Measurements from ENCODE around the gene FBXO3. TPM values are rescaled to one million over a fixed set of nuclear protein-coding genes. Genes with fewer than 3 reads are reported as not detected.

The FBXO3 gene
- total and polyA plus RNA-seq, 9 of the 15 experiments (the other 6 are each of a cell fraction or from before 2014, with no cell fraction given), result 11.6 to 59.3 (median 29.2) TPM

- CTCF ChIA-PET (ENCODE audit: low intra/inter-chr PET ratio), result no interaction called here
- Histone ChIP-seq H3K27me3 (ENCODE audit: control insufficient read depth in 2 of 2, insufficient read depth in 2 of 2, low read length in 2 of 2) (peaks cover 22 to 23% of the 10 kb centered on the region in 2 experiments), H3K4me3 (no peak overlapping the region), H3K79me2 (ENCODE audit: control insufficient read depth, insufficient read depth, low read length) (no peaks in the 10 kb centered on the region), H3K9me3 (replicated peaks; ENCODE audit: control insufficient read depth, insufficient read depth, low read depth, low read length) (no peaks in the 10 kb centered on the region), H4K20me1 (replicated peaks; ENCODE audit: control insufficient read depth, insufficient read depth, low read length) (no peaks in the 10 kb centered on the region), H3K9ac (ENCODE audit: insufficient read depth in 1 of 2, low read depth in 2 of 2, low read length in 2 of 2) (no peak overlapping the region), H3K4me2 (ENCODE audit: insufficient read depth, low read length) (no peak overlapping the region), H3K4me1 (replicated peaks in 1 of 2; ENCODE audit: control insufficient read depth in 2 of 2, insufficient read depth in 2 of 2, low read length in 2 of 2) (no peaks in the 10 kb centered on the region; a peak in 2 of 5 replicates), H3K27ac (ENCODE audit: extremely low read depth, low read depth, low read length) (no peak overlapping the region), H2AFZ (ENCODE audit: low read depth, low read length) (no peak overlapping the region), H3K9me1 (ENCODE audit: control insufficient read depth, insufficient read depth, low read length) (no peaks in the 10 kb centered on the region), H3K36me3 (ENCODE audit: control insufficient read depth, insufficient read depth, low read length) (no peaks in the 10 kb centered on the region)
- DNase-seq (ENCODE audit: extremely low read depth in 1 of 4, low spot score in 3 of 4), result no peak
- intact Hi-C loops (cut with micrococcal nuclease), result loop anchor here (10.0 kb wide), 1 partner anchor 373 kb away; no protein-coding TSS in a partner anchor
- FAIRE-seq, result no peak
- no TSS peak for BruUV-seq (replicated peaks)
- POLR2A ChIA-PET, result interaction anchor here (0.6 to 1.2 kb wide), 3 partner anchors 9 to 789 kb away, joined by 3 to 4 read pairs (median 3); no protein-coding TSS in a partner anchor
- 9% methylated on average over 7 of the region's 7 CpGs for WGBS (ENCODE audit: insufficient coverage, low coverage, missing lambda C conversion rate)
- no peak for ATAC-seq
- peak; percentile 35; the same call in 1 of the 2 replicates for TF ChIP-seq RNF2 (IDR thresholded peaks at IDR 0.05)
- peak; percentile 98 for TF ChIP-seq CBX2 (IDR thresholded peaks at IDR 0.05; ENCODE audit: insufficient read depth, low read length, poor library complexity, severe bottlenecking)
- TF ChIP-seq CBX8 (IDR thresholded peaks at IDR 0.05; ENCODE audit: borderline replicate concordance, extremely low read depth, low read depth, low read length, poor library complexity, severe bottlenecking), result peak; percentile 22
- TF ChIP-seq CREBBP (IDR thresholded peaks at IDR 0.05; ENCODE audit: low read depth, low read length), result no peak
- in situ Hi-C loops (cut with MboI), result loop anchor here (25.0 kb wide), 1 partner anchor 685 kb away; no protein-coding TSS in a partner anchor
These were observed 27.5 kb upstream of the FBXO3 start for GRCh38 chr11:33801821-33802193.

GRCh38 chr11:33797879-33798278 is 23.6 kb upstream of the FBXO3 start:
- no peak for ATAC-seq
- no peak overlapping the region for H3K9ac ChIP-seq (ENCODE audit: insufficient read depth in 1 of 2, low read depth in 2 of 2, low read length in 2 of 2)
- no peaks in the 10 kb centered on the region; a peak in 2 of 5 replicates for H3K4me1 ChIP-seq (replicated peaks in 1 of 2; ENCODE audit: control insufficient read depth in 2 of 2, insufficient read depth in 2 of 2, low read length in 2 of 2)
- BruUV-seq (replicated peaks), result no TSS peak
- no peak overlapping the region for H2AFZ ChIP-seq (ENCODE audit: low read depth, low read length)
- H3K36me3 ChIP-seq (ENCODE audit: control insufficient read depth, insufficient read depth, low read length), result no peaks in the 10 kb centered on the region
- peaks cover 16 to 17% of the 10 kb centered on the region in 2 experiments for H3K27me3 ChIP-seq (ENCODE audit: control insufficient read depth in 2 of 2, insufficient read depth in 2 of 2, low read length in 2 of 2)
- no peaks in the 10 kb centered on the region for H4K20me1 ChIP-seq (replicated peaks; ENCODE audit: control insufficient read depth, insufficient read depth, low read length)
- H3K27ac ChIP-seq (ENCODE audit: extremely low read depth, low read depth, low read length), result no peak overlapping the region
- no peak for DNase-seq (ENCODE audit: extremely low read depth in 1 of 4, low spot score in 3 of 4)
- no peak overlapping the region for H3K4me2 ChIP-seq (ENCODE audit: insufficient read depth, low read length)
- WGBS (ENCODE audit: insufficient coverage, low coverage, missing lambda C conversion rate), result 0% methylated on average over 3 of the region's 3 CpGs
- no peaks in the 10 kb centered on the region for H3K9me3 ChIP-seq (replicated peaks; ENCODE audit: control insufficient read depth, insufficient read depth, low read depth, low read length)
- intact Hi-C loops (cut with micrococcal nuclease), result no loop called here
- TF ChIP-seq NCOA4 (IDR thresholded peaks at IDR 0.05; ENCODE audit: partially characterized antibody) (no peak), CBX2 (IDR thresholded peaks at IDR 0.05; ENCODE audit: insufficient read depth, low read length, poor library complexity, severe bottlenecking) (peak; percentile 70), SP1 (CRISPR knock-in tag; IDR thresholded peaks at IDR 0.05) (no peak), KHSRP (IDR thresholded peaks at IDR 0.05) (no peak), SIRT6 (IDR thresholded peaks at IDR 0.05; ENCODE audit: low read depth, low read length) (no peak), CBX8 (IDR thresholded peaks at IDR 0.05; ENCODE audit: borderline replicate concordance, extremely low read depth, low read depth, low read length, poor library complexity, severe bottlenecking) (peak; percentile 68), NCOR1 (IDR thresholded peaks at IDR 0.05) (no peak), ZNF75A (CRISPR knock-in tag; IDR thresholded peaks at IDR 0.05) (no peak), NFXL1 (CRISPR knock-in tag; IDR thresholded peaks at IDR 0.05) (no peak)
- TF ChIP-seq, protein P1, sequence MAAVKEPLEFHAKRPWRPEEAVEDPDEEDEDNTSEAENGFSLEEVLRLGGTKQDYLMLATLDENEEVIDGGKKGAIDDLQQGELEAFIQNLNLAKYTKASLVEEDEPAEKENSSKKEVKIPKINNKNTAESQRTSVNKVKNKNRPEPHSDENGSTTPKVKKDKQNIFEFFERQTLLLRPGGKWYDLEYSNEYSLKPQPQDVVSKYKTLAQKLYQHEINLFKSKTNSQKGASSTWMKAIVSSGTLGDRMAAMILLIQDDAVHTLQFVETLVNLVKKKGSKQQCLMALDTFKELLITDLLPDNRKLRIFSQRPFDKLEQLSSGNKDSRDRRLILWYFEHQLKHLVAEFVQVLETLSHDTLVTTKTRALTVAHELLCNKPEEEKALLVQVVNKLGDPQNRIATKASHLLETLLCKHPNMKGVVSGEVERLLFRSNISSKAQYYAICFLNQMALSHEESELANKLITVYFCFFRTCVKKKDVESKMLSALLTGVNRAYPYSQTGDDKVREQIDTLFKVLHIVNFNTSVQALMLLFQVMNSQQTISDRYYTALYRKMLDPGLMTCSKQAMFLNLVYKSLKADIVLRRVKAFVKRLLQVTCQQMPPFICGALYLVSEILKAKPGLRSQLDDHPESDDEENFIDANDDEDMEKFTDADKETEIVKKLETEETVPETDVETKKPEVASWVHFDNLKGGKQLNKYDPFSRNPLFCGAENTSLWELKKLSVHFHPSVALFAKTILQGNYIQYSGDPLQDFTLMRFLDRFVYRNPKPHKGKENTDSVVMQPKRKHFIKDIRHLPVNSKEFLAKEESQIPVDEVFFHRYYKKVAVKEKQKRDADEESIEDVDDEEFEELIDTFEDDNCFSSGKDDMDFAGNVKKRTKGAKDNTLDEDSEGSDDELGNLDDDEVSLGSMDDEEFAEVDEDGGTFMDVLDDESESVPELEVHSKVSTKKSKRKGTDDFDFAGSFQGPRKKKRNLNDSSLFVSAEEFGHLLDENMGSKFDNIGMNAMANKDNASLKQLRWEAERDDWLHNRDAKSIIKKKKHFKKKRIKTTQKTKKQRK (IDR thresholded peaks at IDR 0.05; ENCODE audit: borderline replicate concordance, low read depth, low read length), result no peak
- no peaks in the 10 kb centered on the region for H3K79me2 ChIP-seq (ENCODE audit: control insufficient read depth, insufficient read depth, low read length)
- no peaks in the 10 kb centered on the region for H3K9me1 ChIP-seq (ENCODE audit: control insufficient read depth, insufficient read depth, low read length)
- no peak overlapping the region for H3K4me3 ChIP-seq
- ChIA-PET CTCF (ENCODE audit: low intra/inter-chr PET ratio) (no interaction called here), POLR2A (no interaction called here)
- in situ Hi-C loops (cut with MboI), result no loop called here
- no peak for FAIRE-seq
